K562 (cell line): ENCODE data around the gene GPR3. TPM values are rescaled to one million over a fixed set of nuclear protein-coding genes. Genes with fewer than 3 reads are reported as not detected.

Source experiments
- CHCHD3 ChIP-seq: fragments of 250-450 bp; sonication (Bioruptor Pico); IDR thresholded peaks from 2 replicates; pipeline ENCODE4 v2.1.2; 2022; ENCODE audit warnings: mild to moderate bottlenecking
- CREB1 ChIP-seq, 2 experiments: sonication (generic) in 1 of 2; formaldehyde crosslinking in 1 of 2; IDR thresholded peaks; 2 replicates each; pipeline versions ENCODE4 v1.6.1 to v1.8.0; 2012 to 2022; ENCODE audit warnings: inconsistent platforms in 1 of 2, mild to moderate bottlenecking in 1 of 2, missing genetic modification reagents in 1 of 2, moderate library complexity in 1 of 2
- FOXJ2 ChIP-seq: fragments of 200-800 bp; sonication (Bioruptor generic); IDR thresholded peaks from 2 replicates; pipeline ENCODE4 v1.6.1; 2016; ENCODE audit warnings: missing genetic modification characterization, missing compliant biosample characterization
- HMG20B ChIP-seq: fragments of 250-450 bp; sonication (Bioruptor Pico); IDR thresholded peaks from 2 replicates; pipeline ENCODE4 v1.5.0; 2021; ENCODE audit warnings: mild to moderate bottlenecking
- ILF3 ChIP-seq: fragments of 450-650 bp; IDR thresholded peaks from 2 replicates; pipeline ENCODE4 v1.6.1; 2018; ENCODE audit warnings: antibody characterized with exemption, mild to moderate bottlenecking, moderate library complexity, borderline replicate concordance
- JUND ChIP-seq, 2 experiments: IDR thresholded peaks; 2 replicates in 1 of 2; 3 replicates in 1 of 2; pipeline ENCODE4 v1.6.1; 2011; ENCODE audit warnings: borderline replicate concordance in 2 of 2, low read depth in 2 of 2, low read length in 2 of 2, improper control_type of control experiment in 1 of 2, missing biosample characterization in 1 of 2, missing genetic modification characterization in 1 of 2, missing genetic modification reagents in 1 of 2
- KLF16 ChIP-seq: IDR thresholded peaks from 2 replicates; pipeline ENCODE4 v1.6.1; 2016; ENCODE audit warnings: antibody characterized with exemption
- MAFF ChIP-seq: IDR thresholded peaks from 2 replicates; pipeline ENCODE4 v1.6.1; 2012; ENCODE audit warnings: low read length, improper control_type of control experiment
- MTA3 ChIP-seq: fragments of 450-650 bp; formaldehyde crosslinking; IDR thresholded peaks from 2 replicates; pipeline ENCODE4 v1.6.1; 2017; ENCODE audit warnings: mild to moderate bottlenecking, borderline replicate concordance
- NEUROD1 ChIP-seq: fragments of 150-350 bp; IDR thresholded peaks from 2 replicates; pipeline ENCODE4 v1.6.1; 2014; ENCODE audit warnings: borderline replicate concordance, low read length, low read depth; ENCODE audit not compliant: partially characterized antibody
- NR2F6 ChIP-seq: fragments of 450-650 bp; formaldehyde crosslinking; IDR thresholded peaks from 2 replicates; pipeline ENCODE4 v1.4.0; 2020; ENCODE audit warnings: mild to moderate bottlenecking
- POLR2B ChIP-seq: fragments of 450-650 bp; IDR thresholded peaks from 2 replicates; pipeline ENCODE4 v1.6.1; 2018; ENCODE audit warnings: low read depth; ENCODE audit not compliant: partially characterized antibody
- POLR2H ChIP-seq: IDR thresholded peaks from 2 replicates; pipeline ENCODE4 v1.6.1; 2016; ENCODE audit warnings: missing genetic modification characterization, low read depth, mild to moderate bottlenecking, control low read depth, missing compliant biosample characterization, moderate library complexity
- PYGO2 ChIP-seq: fragments of 450-650 bp; IDR thresholded peaks from 2 replicates; pipeline ENCODE4 v1.6.1; 2016; ENCODE audit warnings: mild to moderate bottlenecking, missing genetic modification characterization, moderate library complexity, missing compliant biosample characterization
- RFX1 ChIP-seq: fragments of 450-650 bp; IDR thresholded peaks from 2 replicates; pipeline ENCODE4 v1.6.1; 2016; ENCODE audit warnings: mild to moderate bottlenecking, moderate library complexity
- TCF3 ChIP-seq: sonication (generic); formaldehyde crosslinking; IDR thresholded peaks from 2 replicates; pipeline ENCODE4 v1.4.0; 2020; ENCODE audit warnings: mild to moderate bottlenecking, missing genetic modification reagents
- WHSC1 ChIP-seq: IDR thresholded peaks from one replicate; pipeline ENCODE4 v1.6.1; 2012; ENCODE audit warnings: low read length, control low read depth, inconsistent platforms
- ZC3H11A ChIP-seq: IDR thresholded peaks from 2 replicates; pipeline ENCODE4 v1.6.1; 2012; ENCODE audit warnings: low read depth, low read length, improper control_type of control experiment
- ZNF75A ChIP-seq: fragments of 450-650 bp; formaldehyde crosslinking; IDR thresholded peaks from 2 replicates; pipeline ENCODE4 v1.4.0; 2020; ENCODE audit warnings: mild to moderate bottlenecking
- polyA plus RNA-seq, 8 experiments: library from polyadenylated mRNA; depleted of rRNA in 4 of 8; stranded (reverse) in 5 of 8; unstranded in 3 of 8; fragments of >200 nt; fragmentation: Nextera tagmentation in 2 of 8; fragmentation: Illumina TruSeq in 1 of 8; extraction: Ambion mirVana in 2 of 8; extraction: Trizol in 1 of 8; gene quantifications; 2 replicates each; pipeline versions ENCODE4 v1.2.1 to v1.2.3, GENCODE V29; 2011 to 2014; ENCODE audit warnings: inconsistent platforms in 1 of 8, missing spikeins in 1 of 8
- total RNA-seq, 7 experiments: library from RNA; depleted of rRNA in 6 of 7; stranded (reverse); fragments of >200 nt in 6 of 7; fragmentation: Illumina TruSeq in 2 of 7; extraction: Trizol in 2 of 7; gene quantifications; 2 replicates each; pipeline versions ENCODE4 v1.2.1 to v1.2.3, GENCODE V29; 2011 to 2021; ENCODE audit warnings: low replicate concordance in 1 of 7
- TF ChIP-seq, protein P1 (sequence below), 2 experiments: fragments of 250-450 bp in 1 of 2; fragments of 450-650 bp in 1 of 2; sonication (Bioruptor Pico) in 1 of 2; IDR thresholded peaks; 2 replicates each; pipeline versions ENCODE4 v1.6.1 to v1.8.0; 2016 to 2021; ENCODE audit warnings: mild to moderate bottlenecking in 2 of 2, moderate library complexity in 2 of 2, missing compliant biosample characterization in 1 of 2, missing genetic modification characterization in 1 of 2
- TF ChIP-seq, protein P2 (sequence below): fragments of 450-650 bp; conservative IDR thresholded peaks from 2 replicates; pipeline ENCODE4 v1.6.1; 2016; ENCODE audit warnings: missing genetic modification characterization, low read depth, mild to moderate bottlenecking, missing compliant biosample characterization, moderate library complexity
- TF ChIP-seq, protein P3 (sequence below): fragments of 450-650 bp; formaldehyde crosslinking; IDR thresholded peaks from 2 replicates; pipeline ENCODE4 v1.4.0; 2022; ENCODE audit warnings: missing genetic modification characterization
- TF ChIP-seq, protein P4 (sequence below): fragments of 450-650 bp; formaldehyde crosslinking; conservative IDR thresholded peaks from 2 replicates; pipeline ENCODE4 v1.4.0; 2022; ENCODE audit warnings: mild to moderate bottlenecking, missing genetic modification characterization

Gene GPR3
- total and polyA plus RNA-seq, 9 of the 15 experiments (the other 6 are each of a cell fraction or from before 2014, with no cell fraction given) = 0.24 to 11.5 (median 3.7) TPM

DNA sequence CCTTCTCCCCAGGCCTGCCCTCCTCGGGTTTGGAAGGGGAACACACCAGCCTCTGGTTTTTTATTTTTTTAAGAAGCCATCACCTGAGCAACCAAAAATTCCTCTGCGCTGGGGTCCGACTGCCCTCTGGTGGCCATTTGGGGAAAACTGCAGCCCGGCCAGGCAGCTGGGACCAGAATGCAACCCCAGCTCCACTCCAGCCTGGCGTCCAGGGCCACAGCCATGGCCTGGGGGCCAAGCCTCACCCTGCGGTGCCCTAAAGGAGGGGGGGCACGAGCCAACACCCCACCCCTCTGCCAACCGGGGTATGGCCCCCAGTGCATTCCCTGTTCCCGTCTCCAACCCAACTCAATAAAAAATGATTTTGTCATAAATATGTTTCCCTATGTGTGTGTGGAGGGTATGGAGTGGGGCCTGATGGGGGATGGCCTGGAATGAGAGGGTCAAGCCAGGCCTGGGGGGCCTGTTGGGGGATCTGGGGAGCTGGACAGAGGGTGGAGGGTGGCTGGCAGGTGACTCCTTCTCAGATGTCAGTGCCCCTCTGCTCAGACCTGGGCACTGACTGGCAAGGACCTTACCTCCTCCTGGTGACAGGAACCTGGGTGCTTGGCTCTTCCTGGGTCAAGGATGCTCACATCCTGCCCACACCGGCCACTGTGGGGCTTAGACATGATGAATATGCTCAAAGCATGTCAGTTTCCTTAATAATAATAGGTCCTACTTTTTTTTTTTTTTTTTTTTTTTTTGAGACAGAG lies 3.2 kb downstream of the GPR3 start (continued):
- TF ChIP-seq ZNF75A (CRISPR knock-in tag) (no peak), NEUROD1 (peak; percentile 36), POLR2H (no peak), RFX1 (peak; percentile 85), CHCHD3 (CRISPR knock-in tag) (no peak), ZC3H11A (0 out of 2 replicates have a peak, but pooled peaks have one; percentile 57), PYGO2 (tag) (no peak), NR2F6 (CRISPR knock-in tag) (no peak), KLF16 (peak; percentile 64), ILF3 (no peak), POLR2B (peak; percentile 14), WHSC1 (no peak), HMG20B (CRISPR knock-in tag) (no peak), MTA3 (0 out of 2 replicates have a peak, but pooled peaks have one; percentile 28), FOXJ2 (no peak), JUND (IDR thresholded peaks at IDR 0.05; ENCODE audit: borderline replicate concordance, low read depth, low read length) (peak; percentile 55; the same call in 1 of the 2 replicates), JUND (tag; IDR thresholded peaks at IDR 0.05; ENCODE audit: borderline replicate concordance, low read depth, low read length) (no peak; the same call in 2 of the 3 replicates), MAFF (no peak), TCF3 (no peak), CREB1 (IDR thresholded peaks at IDR 0.05) (peak; percentile 33; the same call in 1 of the 2 replicates), CREB1 (CRISPR knock-in tag; IDR thresholded peaks at IDR 0.05) (0 out of 2 replicates have a peak, but pooled peaks have one; percentile 19)
- TF ChIP-seq, protein P1, sequence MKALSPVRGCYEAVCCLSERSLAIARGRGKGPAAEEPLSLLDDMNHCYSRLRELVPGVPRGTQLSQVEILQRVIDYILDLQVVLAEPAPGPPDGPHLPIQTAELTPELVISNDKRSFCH (CRISPR knock-in tag; IDR thresholded peaks at IDR 0.05) = no peak
- TF ChIP-seq, protein P1 (tag; IDR thresholded peaks at IDR 0.05) = no peak
- TF ChIP-seq, protein P2, sequence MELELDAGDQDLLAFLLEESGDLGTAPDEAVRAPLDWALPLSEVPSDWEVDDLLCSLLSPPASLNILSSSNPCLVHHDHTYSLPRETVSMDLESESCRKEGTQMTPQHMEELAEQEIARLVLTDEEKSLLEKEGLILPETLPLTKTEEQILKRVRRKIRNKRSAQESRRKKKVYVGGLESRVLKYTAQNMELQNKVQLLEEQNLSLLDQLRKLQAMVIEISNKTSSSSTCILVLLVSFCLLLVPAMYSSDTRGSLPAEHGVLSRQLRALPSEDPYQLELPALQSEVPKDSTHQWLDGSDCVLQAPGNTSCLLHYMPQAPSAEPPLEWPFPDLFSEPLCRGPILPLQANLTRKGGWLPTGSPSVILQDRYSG (tag) = no peak
- TF ChIP-seq, protein P3, sequence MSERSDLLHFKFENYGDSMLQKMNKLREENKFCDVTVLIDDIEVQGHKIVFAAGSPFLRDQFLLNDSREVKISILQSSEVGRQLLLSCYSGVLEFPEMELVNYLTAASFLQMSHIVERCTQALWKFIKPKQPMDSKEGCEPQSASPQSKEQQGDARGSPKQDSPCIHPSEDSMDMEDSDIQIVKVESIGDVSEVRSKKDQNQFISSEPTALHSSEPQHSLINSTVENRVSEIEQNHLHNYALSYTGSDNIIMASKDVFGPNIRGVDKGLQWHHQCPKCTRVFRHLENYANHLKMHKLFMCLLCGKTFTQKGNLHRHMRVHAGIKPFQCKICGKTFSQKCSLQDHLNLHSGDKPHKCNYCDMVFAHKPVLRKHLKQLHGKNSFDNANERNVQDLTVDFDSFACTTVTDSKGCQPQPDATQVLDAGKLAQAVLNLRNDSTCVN = no peak
- TF ChIP-seq, protein P4, sequence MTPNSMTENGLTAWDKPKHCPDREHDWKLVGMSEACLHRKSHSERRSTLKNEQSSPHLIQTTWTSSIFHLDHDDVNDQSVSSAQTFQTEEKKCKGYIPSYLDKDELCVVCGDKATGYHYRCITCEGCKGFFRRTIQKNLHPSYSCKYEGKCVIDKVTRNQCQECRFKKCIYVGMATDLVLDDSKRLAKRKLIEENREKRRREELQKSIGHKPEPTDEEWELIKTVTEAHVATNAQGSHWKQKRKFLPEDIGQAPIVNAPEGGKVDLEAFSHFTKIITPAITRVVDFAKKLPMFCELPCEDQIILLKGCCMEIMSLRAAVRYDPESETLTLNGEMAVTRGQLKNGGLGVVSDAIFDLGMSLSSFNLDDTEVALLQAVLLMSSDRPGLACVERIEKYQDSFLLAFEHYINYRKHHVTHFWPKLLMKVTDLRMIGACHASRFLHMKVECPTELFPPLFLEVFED = no peak
